ENCODE data around the gene SERPINB2. TPM values are rescaled to one million over a fixed set of nuclear protein-coding genes. Genes with fewer than 3 reads are reported as not detected.

Gene SERPINB2
- total RNA-seq, 4 donors from 2014 or later: 0.50 to 210 (median 122) TPM; not detected in 1

GRCh38 chr18:63859781-63860475, 27.6 kb upstream of the SERPINB2 start:
- TF ChIP-seq CTCF (IDR thresholded peaks at IDR 0.05): no peak
- no peak for DNase-seq (ENCODE audit: low spot score)
- ATAC-seq (ENCODE audit: low FRiP score): no peak

GRCh38 chr18:63860531-63860930, 27.0 kb upstream of the SERPINB2 start:
- no peak for DNase-seq (ENCODE audit: low spot score)
- TF ChIP-seq CTCF (IDR thresholded peaks at IDR 0.05): no peak
- ATAC-seq (ENCODE audit: low FRiP score): no peak

GRCh38 chr18:63867368-63868125, 20.0 kb upstream of the SERPINB2 start:
- ATAC-seq (ENCODE audit: low FRiP score) (peak; percentile 62), DNase-seq (ENCODE audit: low spot score) (no peak)
- TF ChIP-seq CTCF (IDR thresholded peaks at IDR 0.05): no peak

GRCh38 chr18:63868546-63868945, 19.0 kb upstream of the SERPINB2 start:
- TF ChIP-seq CTCF (IDR thresholded peaks at IDR 0.05): no peak
- no peak for DNase-seq (ENCODE audit: low spot score)
- ATAC-seq (ENCODE audit: low FRiP score): no peak

- TF ChIP-seq CTCF (IDR thresholded peaks at IDR 0.05): no peak
- ATAC-seq (ENCODE audit: low FRiP score) (no peak), DNase-seq (ENCODE audit: low spot score) (no peak)
These were observed 18.1 kb upstream of the SERPINB2 start for GRCh38 chr18:63869374-63869773.

GRCh38 chr18:63869851-63870250, 17.7 kb upstream of the SERPINB2 start:
- no peak for TF ChIP-seq CTCF (IDR thresholded peaks at IDR 0.05)
- no peak for ATAC-seq (ENCODE audit: low FRiP score)

GRCh38 chr18:63871836-63872235, 15.7 kb upstream of the SERPINB2 start:
- TF ChIP-seq CTCF (IDR thresholded peaks at IDR 0.05): no peak
- DNase-seq (ENCODE audit: low spot score) (no peak), ATAC-seq (ENCODE audit: low FRiP score) (no peak)

More at GRCh38 chr18:63869851-63870250, 17.7 kb upstream of the SERPINB2 start:
- no peak for DNase-seq (ENCODE audit: low spot score)

Measured in omental fat pad (tissue), 4 donors.